Muscle of leg (tissue), 11 donors: ENCODE results near the gene TPP2. TPM values are rescaled to one million over a fixed set of nuclear protein-coding genes. Genes with fewer than 3 reads are reported as not detected.
A peak's percentile ranks its signal among the peaks of the same experiment; 100 is the strongest.

ENCODE experiments used
- DNase-seq: peaks from one replicate; pipeline ENCODE4 v3.0.0; 2013
- H3K27ac ChIP-seq: one replicate; pipeline ENCODE4 v1.5.1; 2013; ENCODE audit warnings: mild to moderate bottlenecking, low read length, control low read depth
- H3K27me3 ChIP-seq: one replicate; pipeline ENCODE4 v1.6.1; 2013; ENCODE audit warnings: low read length; ENCODE audit not compliant: control insufficient read depth, insufficient read depth
- H3K36me3 ChIP-seq: one replicate; pipeline ENCODE4 v1.6.1; 2013; ENCODE audit warnings: low read length; ENCODE audit not compliant: control insufficient read depth, insufficient read depth
- H3K4me1 ChIP-seq: one replicate; pipeline ENCODE4 v1.6.1; 2013; ENCODE audit warnings: low read length; ENCODE audit not compliant: control insufficient read depth, insufficient read depth
- H3K4me3 ChIP-seq: one replicate; pipeline ENCODE4 v1.5.1; 2013; ENCODE audit warnings: low read length, control low read depth
- H3K9me3 ChIP-seq: replicated peaks from 2 replicates; pipeline ENCODE4 v1.6.1; 2013; ENCODE audit warnings: low read depth, low read length; ENCODE audit not compliant: control insufficient read depth
- WGBS: methylation state at CpG from one replicate; pipeline ENCODE4 v1.1.5; 2013; ENCODE audit warnings: missing lambda C conversion rate; ENCODE audit not compliant: insufficient coverage; 5-methylcytosine and 5-hydroxymethylcytosine counted together
- polyA plus RNA-seq, 8 donors: library from polyadenylated mRNA; unstranded; fragments of 120-200 nt; gene quantifications; one replicate each; pipeline versions ENCODE4 v1.2.1 to v1.2.3, GENCODE V29; 2013; ENCODE audit warnings: inconsistent platforms in 1 of 8, low replicate concordance in 1 of 8; ENCODE audit not compliant: insufficient read length in 8 of 8, insufficient read depth in 1 of 8
- total RNA-seq: library from RNA; stranded (reverse); fragments of 120-200 nt; gene quantifications from one replicate; pipeline ENCODE4 v1.2.4, GENCODE V29; 2013

Gene TPP2
- total and polyA plus RNA-seq, 9 donors: 28.6 to 71.5 (median 50.2) TPM

GRCh38 chr13:102566513-102566912 lies 30.3 kb upstream of the TPP2 start:
- H3K27ac ChIP-seq: no peak overlapping the region
- no peak for DNase-seq
- no CpG with 5 or more reads among the region's 1 CpG for WGBS
- H3K27me3 ChIP-seq: peaks cover 2% of the 10 kb centered on the region
- no peak overlapping the region for H3K4me3 ChIP-seq
- H3K9me3 ChIP-seq: no peaks in the 10 kb centered on the region
- H3K36me3 ChIP-seq: no peaks in the 10 kb centered on the region
- H3K4me1 ChIP-seq: no peaks in the 10 kb centered on the region

DNA sequence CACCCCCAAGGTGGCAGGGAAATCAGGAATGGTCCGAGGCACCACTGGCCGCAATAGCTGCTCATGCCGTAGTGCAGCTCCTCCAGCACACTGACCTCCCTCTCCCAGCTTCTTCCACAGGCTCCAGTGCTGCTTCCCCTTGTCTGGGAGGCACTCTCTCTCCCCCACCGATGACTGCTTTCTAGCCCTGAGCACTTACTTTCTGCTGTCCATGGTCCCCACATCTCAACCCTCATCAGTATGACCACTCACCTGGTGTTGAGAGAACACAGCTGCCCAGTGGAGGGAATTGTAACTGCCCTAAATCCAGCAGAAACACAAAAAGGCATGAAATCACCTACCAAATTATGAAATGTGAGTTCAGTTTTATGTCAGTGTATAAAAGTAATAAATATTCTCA lies 28.9 kb upstream of the TPP2 start:
- Histone ChIP-seq H3K4me1 (no peaks in the 10 kb centered on the region), H3K4me3 (no peak overlapping the region), H3K27ac (no peak overlapping the region), H3K36me3 (no peaks in the 10 kb centered on the region), H3K27me3 (peaks cover 2% of the 10 kb centered on the region), H3K9me3 (no peaks in the 10 kb centered on the region)
- WGBS: 72% methylated on average over 4 of the region's 4 CpGs
- DNase-seq: no peak

GRCh38 chr13:102569488-102569887 lies 27.3 kb upstream of the TPP2 start:
- peaks cover 2% of the 10 kb centered on the region for H3K27me3 ChIP-seq
- no CpG with 5 or more reads among the region's 1 CpG for WGBS
- no peaks in the 10 kb centered on the region for H3K36me3 ChIP-seq
- no peak overlapping the region for H3K4me3 ChIP-seq
- no peaks in the 10 kb centered on the region for H3K4me1 ChIP-seq
- H3K27ac ChIP-seq: no peak overlapping the region
- no peaks in the 10 kb centered on the region for H3K9me3 ChIP-seq
- DNase-seq: no peak

DNA sequence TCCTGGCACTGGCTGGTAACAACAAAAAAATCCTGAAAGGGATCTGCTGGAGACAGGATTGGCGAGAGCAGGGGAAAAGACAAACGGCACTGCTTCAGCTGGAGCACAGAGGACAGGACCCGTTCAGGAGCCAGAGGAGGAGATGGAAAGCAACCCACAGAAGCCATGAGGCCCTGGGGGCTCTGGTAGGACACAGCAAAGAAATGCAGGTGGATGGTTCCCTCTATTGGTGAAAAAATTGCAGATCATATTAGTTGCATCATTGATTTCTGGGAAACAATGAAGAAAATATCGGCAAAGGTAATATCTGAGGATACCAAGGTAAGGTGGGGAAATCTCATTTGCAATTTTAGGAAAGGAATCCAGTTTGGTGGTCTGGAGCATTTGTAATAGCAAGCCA lies 25.7 kb upstream of the TPP2 start:
- 45% methylated on average over 4 of the region's 4 CpGs for WGBS
- Histone ChIP-seq H3K27ac (no peak overlapping the region), H3K4me1 (no peaks in the 10 kb centered on the region), H3K36me3 (no peaks in the 10 kb centered on the region), H3K9me3 (no peaks in the 10 kb centered on the region), H3K27me3 (peaks cover 2% of the 10 kb centered on the region), H3K4me3 (no peak overlapping the region)
- DNase-seq: peak; percentile 17

GRCh38 chr13:102572323-102572722 lies 24.5 kb upstream of the TPP2 start:
- H3K4me3 ChIP-seq: no peak overlapping the region
- H3K27ac ChIP-seq: no peak overlapping the region
- no peaks in the 10 kb centered on the region for H3K36me3 ChIP-seq
- WGBS: 61% methylated on average over 3 of the region's 6 CpGs
- H3K9me3 ChIP-seq: no peaks in the 10 kb centered on the region
- H3K27me3 ChIP-seq: peaks cover 2% of the 10 kb centered on the region
- no peak for DNase-seq
- no peaks in the 10 kb centered on the region for H3K4me1 ChIP-seq

DNA sequence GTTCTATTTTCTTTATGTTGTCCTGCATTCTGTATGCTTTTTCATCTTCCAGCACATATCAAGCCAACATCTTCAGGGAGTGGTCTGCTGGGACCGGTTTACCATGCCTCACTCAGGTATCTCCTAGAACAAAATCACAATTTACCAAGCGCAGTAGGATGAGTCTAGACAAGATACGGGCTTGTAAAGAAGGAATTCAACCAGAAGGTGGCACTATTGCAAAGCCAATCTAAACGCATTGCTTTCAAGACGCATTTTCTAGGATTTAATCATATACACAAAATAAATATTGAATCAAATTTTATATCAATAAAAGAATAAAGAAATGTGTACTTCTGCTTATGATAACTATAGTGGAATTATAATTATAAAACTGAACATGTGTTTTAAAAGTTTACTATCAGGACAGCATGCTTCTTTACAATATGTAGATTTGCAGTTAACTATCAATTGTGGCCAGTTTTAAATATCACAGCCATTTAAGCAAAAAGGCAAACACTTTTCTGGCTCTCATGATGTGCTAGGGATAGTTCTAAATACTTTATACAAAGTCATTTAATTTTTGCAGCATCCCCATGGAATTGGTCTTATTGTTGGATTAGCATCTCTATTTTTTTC lies 16.1 kb upstream of the TPP2 start:
- no CpG with 5 or more reads among the region's 5 CpGs for WGBS
- no peaks in the 10 kb centered on the region for H3K9me3 ChIP-seq
- H3K27me3 ChIP-seq: peaks cover 4% of the 10 kb centered on the region
- H3K36me3 ChIP-seq: no peaks in the 10 kb centered on the region
- H3K27ac ChIP-seq: no peak overlapping the region
- H3K4me1 ChIP-seq: no peaks in the 10 kb centered on the region
- peak; percentile 79 for DNase-seq
- H3K4me3 ChIP-seq: no peak overlapping the region

DNA sequence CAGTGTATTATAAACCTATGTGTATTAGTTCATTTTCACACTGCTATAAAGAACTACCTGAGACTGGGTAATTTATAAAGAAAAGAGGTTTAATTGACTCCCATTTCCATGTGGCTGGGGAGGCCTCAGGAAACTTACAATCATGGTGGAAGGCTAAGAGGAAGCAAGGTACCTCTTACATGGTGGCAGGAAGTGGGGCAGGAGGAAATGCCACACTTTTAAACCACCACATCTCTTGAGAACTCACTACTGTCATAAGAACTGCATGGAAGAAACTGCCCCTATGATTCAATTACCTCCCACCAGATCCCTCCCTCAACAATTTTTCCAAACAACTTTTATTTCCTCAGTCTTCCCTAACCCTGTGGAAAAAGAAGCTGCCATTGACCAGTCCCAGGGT lies 14.5 kb upstream of the TPP2 start:
- no peak for DNase-seq

DNA sequence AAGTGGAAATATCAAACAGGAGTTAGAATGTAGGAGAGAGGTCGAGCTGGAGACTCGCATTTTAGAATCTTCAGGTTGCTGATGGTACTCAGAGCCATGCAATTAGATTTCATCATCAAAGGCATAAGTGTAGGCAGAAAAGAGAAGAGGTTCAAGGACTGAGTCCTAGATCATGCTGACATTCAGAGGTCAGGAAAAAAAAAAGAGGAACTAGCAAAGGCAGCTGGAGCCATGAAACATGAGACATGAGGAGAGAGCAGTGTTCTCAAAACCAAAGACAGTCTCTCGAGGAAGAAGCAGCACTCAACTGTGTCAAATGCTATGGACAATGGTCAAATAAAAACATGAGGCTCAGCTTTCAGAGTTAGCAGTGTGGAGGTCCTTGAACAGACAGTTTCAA lies 12.4 kb upstream of the TPP2 start:
- 65% methylated on average over 3 of the region's 3 CpGs for WGBS
- DNase-seq: peak; percentile 62
- Histone ChIP-seq H3K36me3 (no peaks in the 10 kb centered on the region), H3K27me3 (peaks cover 4% of the 10 kb centered on the region), H3K27ac (peak overlapping the region; percentile 43), H3K4me1 (no peaks in the 10 kb centered on the region), H3K4me3 (no peak overlapping the region), H3K9me3 (no peaks in the 10 kb centered on the region)

More for the DNA sequence above, 14.5 kb upstream of the TPP2 start:
- Histone ChIP-seq H3K36me3 (no peaks in the 10 kb centered on the region), H3K4me3 (no peak overlapping the region), H3K27me3 (peaks cover 4% of the 10 kb centered on the region), H3K9me3 (no peaks in the 10 kb centered on the region), H3K4me1 (no peaks in the 10 kb centered on the region), H3K27ac (no peak overlapping the region)

- H3K27me3 ChIP-seq: no peaks in the 10 kb centered on the region
- H3K27ac ChIP-seq: no peak overlapping the region
- H3K4me3 ChIP-seq: no peak overlapping the region
- H3K36me3 ChIP-seq: no peaks in the 10 kb centered on the region
- no peaks in the 10 kb centered on the region for H3K4me1 ChIP-seq
- DNase-seq: no peak
- WGBS: 83% methylated on average over 3 of the region's 3 CpGs
- H3K9me3 ChIP-seq: no peaks in the 10 kb centered on the region
Observed at GRCh38 chr13:102586615-102587014, 10.2 kb upstream of the TPP2 start.

- H3K4me1 ChIP-seq: peaks cover 5% of the 10 kb centered on the region
- no peak overlapping the region for H3K27ac ChIP-seq
- no peaks in the 10 kb centered on the region for H3K36me3 ChIP-seq
- H3K27me3 ChIP-seq: no peaks in the 10 kb centered on the region
- no peak overlapping the region for H3K4me3 ChIP-seq
- DNase-seq: no peak
- no peaks in the 10 kb centered on the region for H3K9me3 ChIP-seq
- no CpG with 5 or more reads among the region's 2 CpGs for WGBS
Observed at GRCh38 chr13:102587916-102588315, 8.9 kb upstream of the TPP2 start.

DNA sequence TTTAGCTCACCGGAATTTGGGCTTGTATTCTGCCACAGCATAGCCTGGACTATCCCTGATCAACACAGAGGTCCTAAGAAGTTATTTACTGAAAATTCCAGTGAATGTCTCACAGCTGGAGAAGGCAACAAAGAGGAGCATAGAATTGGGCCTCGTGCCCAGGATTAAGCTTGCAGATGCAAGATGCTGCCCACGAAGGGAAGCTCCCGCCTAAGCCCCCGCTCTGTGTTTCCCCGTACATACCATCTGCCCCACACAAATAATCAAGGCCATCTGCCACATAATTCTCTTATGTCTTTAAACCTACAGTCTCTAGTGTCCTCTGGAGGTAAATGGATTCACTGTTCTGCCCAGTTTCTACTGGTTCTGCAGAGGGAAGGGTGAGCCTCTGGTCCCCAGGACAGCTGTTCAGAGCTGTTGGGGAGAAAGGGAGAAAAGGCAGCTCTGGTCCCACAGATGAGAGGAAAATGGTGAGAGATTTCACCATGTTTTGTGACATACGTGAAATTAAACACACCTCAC lies 7.4 kb upstream of the TPP2 start:
- DNase-seq: no peak
- H3K9me3 ChIP-seq: no peaks in the 10 kb centered on the region
- H3K27ac ChIP-seq: no peak overlapping the region
- 100% methylated on average over 1 of the region's 7 CpGs for WGBS
- H3K27me3 ChIP-seq: no peaks in the 10 kb centered on the region
- H3K36me3 ChIP-seq: no peaks in the 10 kb centered on the region
- peaks cover 5% of the 10 kb centered on the region for H3K4me1 ChIP-seq
- no peak overlapping the region for H3K4me3 ChIP-seq
